Kidney (tissue), 14 donors: ENCODE data around the gene DSCAML1. TPM values are rescaled to one million over a fixed set of nuclear protein-coding genes. Genes with fewer than 3 reads are reported as not detected.

Experiments used
- DNase-seq, 5 donors: peaks; one replicate each; pipeline ENCODE4 v3.0.0-alpha.2; 2013 to 2020
- FAIRE-seq: peaks from 2 replicates; lab custom pipeline; 2012; peaks lifted over from hg19 to GRCh38; lab: Jason Lieb, UNC
- H3K27ac ChIP-seq, 2 donors: one replicate each; pipeline ENCODE4 v1.7.0; 2013; ENCODE audit warnings: low read depth in 2 of 2, low read length in 2 of 2, inconsistent platforms in 1 of 2
- H3K27me3 ChIP-seq: one replicate; pipeline ENCODE4 v1.7.1; 2013; ENCODE audit warnings: low read length, inconsistent platforms; ENCODE audit not compliant: control insufficient read depth, insufficient read depth
- H3K36me3 ChIP-seq, 3 donors: one replicate each; pipeline versions ENCODE4 v1.7.0 to v1.7.1; 2013; ENCODE audit warnings: low read length in 3 of 3, control low read depth in 1 of 3, inconsistent platforms in 1 of 3; ENCODE audit not compliant: insufficient read depth in 3 of 3, control insufficient read depth in 2 of 3
- H3K4me1 ChIP-seq, 3 donors: one replicate each; pipeline versions ENCODE4 v1.7.0 to v1.7.1; 2013; ENCODE audit warnings: low read length in 3 of 3, inconsistent platforms in 1 of 3, low read depth in 1 of 3; ENCODE audit not compliant: control insufficient read depth in 2 of 3, insufficient read depth in 2 of 3
- H3K4me3 ChIP-seq, 3 donors: one replicate each; pipeline versions ENCODE4 v1.7.0 to v1.8.1; 2013; ENCODE audit warnings: low read length in 3 of 3, control low read depth in 1 of 3, inconsistent platforms in 1 of 3
- H3K9ac ChIP-seq, 3 donors: one replicate each; pipeline versions ENCODE4 v1.7.0 to v1.7.1; 2013; ENCODE audit warnings: low read length in 3 of 3, control low read depth in 1 of 3, inconsistent platforms in 1 of 3
- H3K9me3 ChIP-seq, 3 donors: one replicate each; pipeline versions ENCODE4 v1.7.0 to v1.7.1; 2013; ENCODE audit warnings: low read length in 3 of 3, control low read depth in 1 of 3, inconsistent platforms in 1 of 3; ENCODE audit not compliant: control insufficient read depth in 2 of 3, insufficient read depth in 1 of 3
- CTCF ChIP-seq: IDR thresholded peaks from 3 replicates; pipeline ENCODE4 v1.5.1; 2012; ENCODE audit warnings: mild to moderate bottlenecking, moderate library complexity, borderline replicate concordance; ENCODE audit not compliant: insufficient read depth; ENCODE audit errors: extremely low read depth
- intact Hi-C: fragments of 100-400 bp; cut with DNase I; formaldehyde crosslinking; loops from one replicate; pipeline ENCODE4 v1.11.1; 2022
- polyA plus RNA-seq: library from polyadenylated mRNA; stranded (reverse); fragments of 350-450 nt; fragmentation: Illumina TruSeq; extraction: RNeasy Lipid Tissue Mini Kit (QIAGEN cat#74804); gene quantifications from one replicate; pipeline ENCODE4 v1.2.3, GENCODE V29; 2014; ENCODE audit warnings: low read depth, low replicate concordance; ENCODE audit not compliant: insufficient read depth
- total RNA-seq: library from RNA; stranded (reverse); fragmentation: NEBNext Ultra II Directional; extraction: Animal tissue kit (Norgen Biotek cat#: 25700); gene quantifications from one replicate; pipeline ENCODE4 v1.2.1, GENCODE V29; 2021
- donor health status: control.
- donor health status: control.
- donor health status: control.
- donor health status: control.
- donor health status: control.
- donor health status: DM: yes; HTN: yes; CAD: no.
- donor health status: Normal renal cell carcinoma (clear cell type).

DSCAML1 gene
- total and polyA plus RNA-seq, 2 donors from 2014 or later = 0.95 to 17.3 TPM

GRCh38 chr11:117547946-117548345 is 249.1 kb downstream of the DSCAML1 start:
- H3K27ac ChIP-seq = no peak overlapping the region
- no peak for DNase-seq
- H3K9me3 ChIP-seq = peaks cover 0 to 6% (median 0%) of the 10 kb centered on the region in 3 donors
- H3K9ac ChIP-seq = no peak overlapping the region
- intact Hi-C loops = no loop called here
- no peaks in the 10 kb centered on the region for H3K4me1 ChIP-seq
- H3K27me3 ChIP-seq = no peaks in the 10 kb centered on the region
- TF ChIP-seq CTCF = no peak
- H3K36me3 ChIP-seq = no peaks in the 10 kb centered on the region
- FAIRE-seq = no peak
- H3K4me3 ChIP-seq = no peak overlapping the region

GRCh38 chr11:117547195-117547850 is 249.7 kb downstream of the DSCAML1 start:
- TF ChIP-seq CTCF = no peak
- no peaks in the 10 kb centered on the region for H3K36me3 ChIP-seq
- no peak for FAIRE-seq

GRCh38 chr11:117546431-117547194 is 250.4 kb downstream of the DSCAML1 start:
- H3K27ac ChIP-seq = no peak overlapping the region
- no peak overlapping the region for H3K9ac ChIP-seq
- H3K36me3 ChIP-seq = no peaks in the 10 kb centered on the region
- DNase-seq = peak in 1 of 5 donors; percentile 38
- FAIRE-seq = no peak
- H3K4me1 ChIP-seq = no peaks in the 10 kb centered on the region
- H3K27me3 ChIP-seq = no peaks in the 10 kb centered on the region
- TF ChIP-seq CTCF = no peak
- intact Hi-C loops = no loop called here
- peaks cover 0 to 6% (median 0%) of the 10 kb centered on the region in 3 donors for H3K9me3 ChIP-seq
- H3K4me3 ChIP-seq = no peak overlapping the region

More at GRCh38 chr11:117547195-117547850, 249.7 kb downstream of the DSCAML1 start:
- no peaks in the 10 kb centered on the region for H3K4me1 ChIP-seq
- H3K9me3 ChIP-seq = peaks cover 0 to 6% (median 0%) of the 10 kb centered on the region in 3 donors
- no peak overlapping the region for H3K4me3 ChIP-seq
- no peak for DNase-seq
- no peak overlapping the region for H3K9ac ChIP-seq
- no peaks in the 10 kb centered on the region for H3K27me3 ChIP-seq
- intact Hi-C loops = no loop called here
- H3K27ac ChIP-seq = no peak overlapping the region
